Panc1 (cell line): ENCODE data around the gene FRRS1L. TPM values are rescaled to one million over a fixed set of nuclear protein-coding genes. Genes with fewer than 3 reads are reported as not detected.

ENCODE experiments used
- ATAC-seq: fragments of 200-7000 bp; cut with Tn5 transposase; 2 replicates; pipeline ENCODE4 v1.9.1; 2020; ENCODE audit warnings: mild to moderate bottlenecking, moderate library complexity
- BruUV-seq: library from RNA; stranded (reverse); fragments of 400-500 nt; replicated peaks from 2 replicates; lab custom pipeline; 2021; lab: Mats Ljungman, UMichigan
- CTCF ChIA-PET: fragments of 300-600 bp; sonication (Branson Sonifier 250); formaldehyde crosslinking; loops from one replicate; lab custom pipeline; 2022; ENCODE audit warnings: antibody characterized with exemption; lab: Charles Lee
- POLR2A ChIA-PET: fragments of 300-600 bp; sonication (Branson Sonifier 250); formaldehyde crosslinking; loops from one replicate; lab custom pipeline; 2022; ENCODE audit warnings: antibody characterized with exemption; lab: Charles Lee
- DNase-seq: peaks from one replicate; pipeline ENCODE4 v3.0.0-alpha.2; 2010; ENCODE audit warnings: low read depth, low spot score
- H3K27ac ChIP-seq: 2 replicates; pipeline ENCODE4 v1.5.1; 2011; ENCODE audit warnings: mild to moderate bottlenecking, low read length, inconsistent platforms
- H3K27me3 ChIP-seq: fragments of 200-500 bp; sonication (Bioruptor generic); 2 replicates; pipeline ENCODE4 v1.6.0; 2014; ENCODE audit warnings: low read length, inconsistent platforms; ENCODE audit not compliant: control insufficient read depth, insufficient read depth
- H3K36me3 ChIP-seq: fragments of 200-500 bp; sonication (Bioruptor generic); 2 replicates; pipeline ENCODE4 v1.5.1; 2014; ENCODE audit warnings: inconsistent platforms, mild to moderate bottlenecking, low read length, moderate library complexity; ENCODE audit not compliant: control insufficient read depth, insufficient read depth
- H3K4me1 ChIP-seq: 2 replicates; pipeline ENCODE4 v1.5.1; 2011; ENCODE audit warnings: inconsistent platforms, mild to moderate bottlenecking, low read length, moderate library complexity; ENCODE audit not compliant: control insufficient read depth, insufficient read depth
- H3K4me3 ChIP-seq, 2 experiments: 2 replicates each; pipeline ENCODE4 v1.5.1; 2011 to 2012; ENCODE audit warnings: low read depth in 2 of 2, low read length in 2 of 2, mild to moderate bottlenecking in 2 of 2, inconsistent platforms in 1 of 2, moderate library complexity in 1 of 2
- H3K9me3 ChIP-seq: fragments of 200-500 bp; sonication (Bioruptor generic); 2 replicates; pipeline ENCODE4 v1.5.1; 2014; ENCODE audit warnings: low read depth, mild to moderate bottlenecking, inconsistent platforms, low read length, moderate library complexity; ENCODE audit not compliant: control insufficient read depth, insufficient read depth
- CTCF ChIP-seq: fragments of 450-650 bp; IDR thresholded peaks from 2 replicates; pipeline ENCODE4 v1.5.1; 2017; ENCODE audit warnings: mild to moderate bottlenecking
- POLR2AphosphoS5 ChIP-seq: IDR thresholded peaks from 2 replicates; pipeline ENCODE4 v1.6.1; 2012; ENCODE audit warnings: mild to moderate bottlenecking, low read depth, low read length, moderate library complexity
- REST ChIP-seq, 2 experiments: IDR thresholded peaks; 2 replicates each; pipeline ENCODE4 v1.6.1; 2011 to 2012; ENCODE audit warnings: low read depth in 2 of 2, control low read depth in 1 of 2, low read length in 1 of 2, mild to moderate bottlenecking in 1 of 2, moderate library complexity in 1 of 2; ENCODE audit not compliant: insufficient read depth in 1 of 2
- SIN3A ChIP-seq: IDR thresholded peaks from 2 replicates; pipeline ENCODE4 v1.6.1; 2012; ENCODE audit warnings: low read depth, mild to moderate bottlenecking, low read length, moderate library complexity, borderline replicate concordance; ENCODE audit not compliant: insufficient read depth
- TCF7L2 ChIP-seq: IDR thresholded peaks from 2 replicates; pipeline ENCODE4 v1.6.1; 2011; ENCODE audit warnings: mild to moderate bottlenecking, low read depth, low read length, inconsistent platforms
- in situ Hi-C: cut with HindIII; loops from 2 replicates; pipeline ENCODE4 v1.10.0; 2016; ENCODE audit warnings: low sequenced_read_pairs, low pct_unique_long_range_greater_than_20kb
- intact Hi-C: fragments of 100-400 bp; cut with micrococcal nuclease; formaldehyde crosslinking; loops from one replicate; pipeline ENCODE4 v1.10.0; 2022; ENCODE audit not compliant: unreplicated experiment
- total RNA-seq: library from RNA; stranded (reverse); gene quantifications from one replicate; pipeline ENCODE4 v1.2.1, GENCODE V29; 2021; ENCODE audit not compliant: unreplicated experiment

FRRS1L gene
- total RNA-seq, 1 experiment from 2014 or later = 2.3 TPM

GRCh38 chr9:109092051-109092580 is 74.9 kb downstream of the FRRS1L start:
- ChIA-PET POLR2A (no interaction called here), CTCF (no interaction called here)
- peaks cover 22% of the 10 kb centered on the region for H3K36me3 ChIP-seq
- BruUV-seq = no TSS peak
- no peak for TF ChIP-seq POLR2AphosphoS5
- no peak for TF ChIP-seq CTCF
- TF ChIP-seq TCF7L2 = no peak
- no peak for TF ChIP-seq SIN3A
- no peak for TF ChIP-seq REST (IDR thresholded peaks at IDR 0.05; ENCODE audit: insufficient read depth in 1 of 2, low read depth in 2 of 2, low read length in 1 of 2)
- intact Hi-C loops (no loop called here), in situ Hi-C loops (no loop called here)
- no peak for DNase-seq
- H3K4me3 ChIP-seq = no peak overlapping the region
- H3K27ac ChIP-seq = no peak overlapping the region
- no peaks in the 10 kb centered on the region for H3K4me1 ChIP-seq
- no peaks in the 10 kb centered on the region for H3K27me3 ChIP-seq
- no peak for ATAC-seq
- H3K9me3 ChIP-seq = no peaks in the 10 kb centered on the region

- H3K27me3 ChIP-seq = no peaks in the 10 kb centered on the region
- no peak overlapping the region for H3K27ac ChIP-seq
- H3K4me1 ChIP-seq = no peaks in the 10 kb centered on the region
- no peak overlapping the region for H3K4me3 ChIP-seq
- no TSS peak for BruUV-seq
- ATAC-seq (no peak), DNase-seq (no peak)
- intact Hi-C loops = no loop called here
- H3K9me3 ChIP-seq = no peaks in the 10 kb centered on the region
- ChIA-PET CTCF (no interaction called here), POLR2A (interaction anchor here (0.6 kb wide), 1 partner anchor 383 kb away, joined by 3 read pairs; no protein-coding TSS in a partner anchor)
- H3K36me3 ChIP-seq = peaks cover 27% of the 10 kb centered on the region
- in situ Hi-C loops = no loop called here
- TF ChIP-seq REST (IDR thresholded peaks at IDR 0.05; ENCODE audit: insufficient read depth in 1 of 2, low read depth in 2 of 2, low read length in 1 of 2) (no peak), CTCF (no peak), TCF7L2 (no peak), SIN3A (no peak), POLR2AphosphoS5 (no peak)
Measured at GRCh38 chr9:109088221-109088620, 78.8 kb downstream of the FRRS1L start.
